Measurements from ENCODE around the gene LEKR1.

The LEKR1 gene

DNA sequence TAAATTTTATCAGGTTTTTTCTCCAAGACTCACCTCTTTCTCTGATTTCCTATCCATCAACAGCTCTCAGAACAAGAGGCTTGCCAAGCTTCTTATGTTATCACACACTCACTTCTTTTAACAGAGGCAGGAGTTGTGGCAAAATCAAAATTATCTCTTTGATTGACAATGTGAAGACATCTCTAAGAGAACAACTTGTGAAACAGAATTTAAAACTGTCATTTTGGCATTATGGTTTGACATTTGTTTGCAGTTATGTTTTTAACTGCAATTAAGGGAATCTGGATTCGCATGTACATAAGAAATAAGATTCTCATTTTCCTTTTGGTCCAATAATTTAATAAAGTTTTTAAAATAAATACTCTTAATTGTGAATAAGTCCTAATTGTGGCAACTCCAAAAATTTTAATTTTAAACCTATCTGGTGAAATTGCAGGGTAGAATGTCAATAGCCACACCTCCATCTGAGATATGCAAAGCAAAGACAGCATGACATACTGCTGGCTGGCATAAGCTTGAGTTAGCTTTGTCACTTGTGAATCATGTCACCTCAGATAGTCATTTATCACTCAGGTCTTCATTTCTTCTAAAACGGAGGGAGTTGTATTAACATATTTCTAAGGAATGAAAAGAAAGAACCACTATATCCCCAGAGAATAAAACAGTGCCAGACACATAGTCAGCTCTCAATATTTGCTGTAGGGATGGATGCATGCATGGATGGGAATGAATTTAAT is 175.2 kb downstream of the LEKR1 start (continued):
- TF ChIP-seq, protein P1, sequence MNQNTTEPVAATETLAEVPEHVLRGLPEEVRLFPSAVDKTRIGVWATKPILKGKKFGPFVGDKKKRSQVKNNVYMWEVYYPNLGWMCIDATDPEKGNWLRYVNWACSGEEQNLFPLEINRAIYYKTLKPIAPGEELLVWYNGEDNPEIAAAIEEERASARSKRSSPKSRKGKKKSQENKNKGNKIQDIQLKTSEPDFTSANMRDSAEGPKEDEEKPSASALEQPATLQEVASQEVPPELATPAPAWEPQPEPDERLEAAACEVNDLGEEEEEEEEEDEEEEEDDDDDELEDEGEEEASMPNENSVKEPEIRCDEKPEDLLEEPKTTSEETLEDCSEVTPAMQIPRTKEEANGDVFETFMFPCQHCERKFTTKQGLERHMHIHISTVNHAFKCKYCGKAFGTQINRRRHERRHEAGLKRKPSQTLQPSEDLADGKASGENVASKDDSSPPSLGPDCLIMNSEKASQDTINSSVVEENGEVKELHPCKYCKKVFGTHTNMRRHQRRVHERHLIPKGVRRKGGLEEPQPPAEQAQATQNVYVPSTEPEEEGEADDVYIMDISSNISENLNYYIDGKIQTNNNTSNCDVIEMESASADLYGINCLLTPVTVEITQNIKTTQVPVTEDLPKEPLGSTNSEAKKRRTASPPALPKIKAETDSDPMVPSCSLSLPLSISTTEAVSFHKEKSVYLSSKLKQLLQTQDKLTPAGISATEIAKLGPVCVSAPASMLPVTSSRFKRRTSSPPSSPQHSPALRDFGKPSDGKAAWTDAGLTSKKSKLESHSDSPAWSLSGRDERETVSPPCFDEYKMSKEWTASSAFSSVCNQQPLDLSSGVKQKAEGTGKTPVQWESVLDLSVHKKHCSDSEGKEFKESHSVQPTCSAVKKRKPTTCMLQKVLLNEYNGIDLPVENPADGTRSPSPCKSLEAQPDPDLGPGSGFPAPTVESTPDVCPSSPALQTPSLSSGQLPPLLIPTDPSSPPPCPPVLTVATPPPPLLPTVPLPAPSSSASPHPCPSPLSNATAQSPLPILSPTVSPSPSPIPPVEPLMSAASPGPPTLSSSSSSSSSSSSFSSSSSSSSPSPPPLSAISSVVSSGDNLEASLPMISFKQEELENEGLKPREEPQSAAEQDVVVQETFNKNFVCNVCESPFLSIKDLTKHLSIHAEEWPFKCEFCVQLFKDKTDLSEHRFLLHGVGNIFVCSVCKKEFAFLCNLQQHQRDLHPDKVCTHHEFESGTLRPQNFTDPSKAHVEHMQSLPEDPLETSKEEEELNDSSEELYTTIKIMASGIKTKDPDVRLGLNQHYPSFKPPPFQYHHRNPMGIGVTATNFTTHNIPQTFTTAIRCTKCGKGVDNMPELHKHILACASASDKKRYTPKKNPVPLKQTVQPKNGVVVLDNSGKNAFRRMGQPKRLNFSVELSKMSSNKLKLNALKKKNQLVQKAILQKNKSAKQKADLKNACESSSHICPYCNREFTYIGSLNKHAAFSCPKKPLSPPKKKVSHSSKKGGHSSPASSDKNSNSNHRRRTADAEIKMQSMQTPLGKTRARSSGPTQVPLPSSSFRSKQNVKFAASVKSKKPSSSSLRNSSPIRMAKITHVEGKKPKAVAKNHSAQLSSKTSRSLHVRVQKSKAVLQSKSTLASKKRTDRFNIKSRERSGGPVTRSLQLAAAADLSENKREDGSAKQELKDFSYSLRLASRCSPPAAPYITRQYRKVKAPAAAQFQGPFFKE (tag by site-specific recombination; IDR thresholded peaks at IDR 0.05; ENCODE audit: borderline replicate concordance) = no peak
- TF ChIP-seq SETDB1 (IDR thresholded peaks at IDR 0.05; ENCODE audit: insufficient read length, low read length) = no peak
- TF ChIP-seq ZNF585B (tag by site-specific recombination; IDR thresholded peaks at IDR 0.05) = no peak
- no peak for TF ChIP-seq ZNF19 (tag by site-specific recombination; IDR thresholded peaks at IDR 0.05; ENCODE audit: low read depth)

DNA sequence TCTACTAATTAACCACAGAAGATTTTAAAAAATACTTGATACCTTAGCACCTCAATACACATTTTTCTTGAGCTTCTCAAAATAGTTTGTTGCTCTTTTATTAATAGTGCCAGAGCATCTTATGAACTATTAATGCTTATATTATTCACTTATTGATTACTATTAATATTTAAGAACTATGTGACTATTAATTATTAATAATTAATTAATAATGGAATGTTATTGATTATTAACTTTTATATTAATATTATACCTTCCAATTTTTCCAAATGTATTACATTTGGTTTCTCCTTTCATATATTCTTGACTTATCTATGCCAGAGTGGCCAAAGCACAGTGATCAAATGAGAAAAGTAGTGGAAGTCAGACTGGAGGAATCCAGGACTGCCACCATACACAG is 195.5 kb downstream of the LEKR1 start:
- CTCF ChIA-PET = interaction anchor here (0.7 kb wide), 1 partner anchor 41 kb away, joined by 3 read pairs; no protein-coding TSS in a partner anchor
- H3K27ac ChIP-seq (ENCODE audit: extremely low read depth, low read depth, low read length) = no peak overlapping the region
- no peaks in the 10 kb centered on the region for H3K36me3 ChIP-seq (ENCODE audit: control insufficient read depth in 2 of 2, insufficient read depth in 1 of 2, low read length in 2 of 2)
- TF ChIP-seq, protein P2, sequence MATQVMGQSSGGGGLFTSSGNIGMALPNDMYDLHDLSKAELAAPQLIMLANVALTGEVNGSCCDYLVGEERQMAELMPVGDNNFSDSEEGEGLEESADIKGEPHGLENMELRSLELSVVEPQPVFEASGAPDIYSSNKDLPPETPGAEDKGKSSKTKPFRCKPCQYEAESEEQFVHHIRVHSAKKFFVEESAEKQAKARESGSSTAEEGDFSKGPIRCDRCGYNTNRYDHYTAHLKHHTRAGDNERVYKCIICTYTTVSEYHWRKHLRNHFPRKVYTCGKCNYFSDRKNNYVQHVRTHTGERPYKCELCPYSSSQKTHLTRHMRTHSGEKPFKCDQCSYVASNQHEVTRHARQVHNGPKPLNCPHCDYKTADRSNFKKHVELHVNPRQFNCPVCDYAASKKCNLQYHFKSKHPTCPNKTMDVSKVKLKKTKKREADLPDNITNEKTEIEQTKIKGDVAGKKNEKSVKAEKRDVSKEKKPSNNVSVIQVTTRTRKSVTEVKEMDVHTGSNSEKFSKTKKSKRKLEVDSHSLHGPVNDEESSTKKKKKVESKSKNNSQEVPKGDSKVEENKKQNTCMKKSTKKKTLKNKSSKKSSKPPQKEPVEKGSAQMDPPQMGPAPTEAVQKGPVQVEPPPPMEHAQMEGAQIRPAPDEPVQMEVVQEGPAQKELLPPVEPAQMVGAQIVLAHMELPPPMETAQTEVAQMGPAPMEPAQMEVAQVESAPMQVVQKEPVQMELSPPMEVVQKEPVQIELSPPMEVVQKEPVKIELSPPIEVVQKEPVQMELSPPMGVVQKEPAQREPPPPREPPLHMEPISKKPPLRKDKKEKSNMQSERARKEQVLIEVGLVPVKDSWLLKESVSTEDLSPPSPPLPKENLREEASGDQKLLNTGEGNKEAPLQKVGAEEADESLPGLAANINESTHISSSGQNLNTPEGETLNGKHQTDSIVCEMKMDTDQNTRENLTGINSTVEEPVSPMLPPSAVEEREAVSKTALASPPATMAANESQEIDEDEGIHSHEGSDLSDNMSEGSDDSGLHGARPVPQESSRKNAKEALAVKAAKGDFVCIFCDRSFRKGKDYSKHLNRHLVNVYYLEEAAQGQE (tag by site-specific recombination; IDR thresholded peaks at IDR 0.05) = no peak
- no peak for TF ChIP-seq BCL11B (tag by site-specific recombination; IDR thresholded peaks at IDR 0.05; ENCODE audit: low read depth)
- no peak for TF ChIP-seq OVOL3 (tag by site-specific recombination; IDR thresholded peaks at IDR 0.05)
- TF ChIP-seq MZF1 (tag by site-specific recombination; IDR thresholded peaks at IDR 0.05; ENCODE audit: borderline replicate concordance) = no peak
- no peak for TF ChIP-seq ZNF473 (tag by site-specific recombination; IDR thresholded peaks at IDR 0.05)
- no peak for TF ChIP-seq ZNF837 (tag by site-specific recombination; IDR thresholded peaks at IDR 0.05)
- no peak for TF ChIP-seq ZNF239 (tag by site-specific recombination; IDR thresholded peaks at IDR 0.05)
- no peak for TF ChIP-seq ZNF501 (tag by site-specific recombination; IDR thresholded peaks at IDR 0.05)
- no peak for TF ChIP-seq ZNF792 (tag by site-specific recombination; IDR thresholded peaks at IDR 0.05)
- TF ChIP-seq, protein P3, sequence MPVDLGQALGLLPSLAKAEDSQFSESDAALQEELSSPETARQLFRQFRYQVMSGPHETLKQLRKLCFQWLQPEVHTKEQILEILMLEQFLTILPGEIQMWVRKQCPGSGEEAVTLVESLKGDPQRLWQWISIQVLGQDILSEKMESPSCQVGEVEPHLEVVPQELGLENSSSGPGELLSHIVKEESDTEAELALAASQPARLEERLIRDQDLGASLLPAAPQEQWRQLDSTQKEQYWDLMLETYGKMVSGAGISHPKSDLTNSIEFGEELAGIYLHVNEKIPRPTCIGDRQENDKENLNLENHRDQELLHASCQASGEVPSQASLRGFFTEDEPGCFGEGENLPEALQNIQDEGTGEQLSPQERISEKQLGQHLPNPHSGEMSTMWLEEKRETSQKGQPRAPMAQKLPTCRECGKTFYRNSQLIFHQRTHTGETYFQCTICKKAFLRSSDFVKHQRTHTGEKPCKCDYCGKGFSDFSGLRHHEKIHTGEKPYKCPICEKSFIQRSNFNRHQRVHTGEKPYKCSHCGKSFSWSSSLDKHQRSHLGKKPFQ (tag by site-specific recombination; IDR thresholded peaks at IDR 0.05) = no peak
- no peak for TF ChIP-seq ZIC2 (tag by site-specific recombination; IDR thresholded peaks at IDR 0.05)
- TF ChIP-seq ZNF529 (tag by site-specific recombination; IDR thresholded peaks at IDR 0.05; ENCODE audit: insufficient replicate concordance) = no peak
- no peak for TF ChIP-seq ZNF785 (tag by site-specific recombination; IDR thresholded peaks at IDR 0.05)
- TF ChIP-seq MEIS1 (CRISPR knock-in tag; IDR thresholded peaks at IDR 0.05; ENCODE audit: borderline replicate concordance) = no peak
- no peak for TF ChIP-seq ZNF112 (tag by site-specific recombination; IDR thresholded peaks at IDR 0.05)
- no peak for TF ChIP-seq ZNF621 (tag by site-specific recombination; IDR thresholded peaks at IDR 0.05)
- TF ChIP-seq MYNN (tag by site-specific recombination; IDR thresholded peaks at IDR 0.05; ENCODE audit: borderline replicate concordance) = no peak
- TF ChIP-seq, protein P4, sequence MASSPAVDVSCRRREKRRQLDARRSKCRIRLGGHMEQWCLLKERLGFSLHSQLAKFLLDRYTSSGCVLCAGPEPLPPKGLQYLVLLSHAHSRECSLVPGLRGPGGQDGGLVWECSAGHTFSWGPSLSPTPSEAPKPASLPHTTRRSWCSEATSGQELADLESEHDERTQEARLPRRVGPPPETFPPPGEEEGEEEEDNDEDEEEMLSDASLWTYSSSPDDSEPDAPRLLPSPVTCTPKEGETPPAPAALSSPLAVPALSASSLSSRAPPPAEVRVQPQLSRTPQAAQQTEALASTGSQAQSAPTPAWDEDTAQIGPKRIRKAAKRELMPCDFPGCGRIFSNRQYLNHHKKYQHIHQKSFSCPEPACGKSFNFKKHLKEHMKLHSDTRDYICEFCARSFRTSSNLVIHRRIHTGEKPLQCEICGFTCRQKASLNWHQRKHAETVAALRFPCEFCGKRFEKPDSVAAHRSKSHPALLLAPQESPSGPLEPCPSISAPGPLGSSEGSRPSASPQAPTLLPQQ (tag by site-specific recombination; IDR thresholded peaks at IDR 0.05) = no peak
- TF ChIP-seq ZNF175 (tag by site-specific recombination; IDR thresholded peaks at IDR 0.05) = no peak
- POLR2A ChIA-PET = no interaction called here
- H3K4me1 ChIP-seq (ENCODE audit: control insufficient read depth, insufficient read depth, low read length) = no peaks in the 10 kb centered on the region
- no peak overlapping the region for H3K4me3 ChIP-seq (ENCODE audit: low read depth, low read length)
- H3K9me3 ChIP-seq (ENCODE audit: control insufficient read depth, insufficient read depth, low read depth, low read length) = no peaks in the 10 kb centered on the region
